GM12873 (cell line): ENCODE measurements around the gene ZNF532.

ENCODE experiments used
- CTCF ChIP-seq: IDR thresholded peaks from 2 replicates; pipeline ENCODE4 v1.5.1; 2012; ENCODE audit warnings: low read depth, mild to moderate bottlenecking, moderate library complexity, low read length, control low read depth; ENCODE audit not compliant: insufficient read depth; ENCODE audit errors: missing control alignments

Gene ZNF532

GRCh38 chr18:58998401-58999203 lies 133.9 kb downstream of the ZNF532 start:
- no peak for TF ChIP-seq CTCF

DNA sequence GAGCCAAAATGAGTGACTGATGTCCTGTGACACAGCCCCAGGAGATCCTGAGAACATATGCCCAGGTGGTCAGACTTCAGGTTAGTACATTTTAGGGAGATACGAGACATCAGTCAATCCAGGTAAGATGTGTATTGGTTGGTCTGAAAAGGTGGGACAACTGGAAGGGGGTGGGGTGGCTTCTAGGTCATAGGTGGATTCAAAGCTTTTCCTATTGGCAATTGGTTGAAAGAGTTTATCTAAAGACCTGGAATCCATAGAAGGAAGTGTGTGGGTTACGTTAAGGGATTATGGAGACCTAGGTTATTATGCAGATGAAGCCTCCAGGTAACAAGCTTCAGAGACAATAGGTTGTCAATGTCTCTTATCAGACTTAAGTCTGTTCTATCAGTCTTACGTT lies 136.5 kb downstream of the ZNF532 start:
- TF ChIP-seq CTCF: no peak

- no peak for TF ChIP-seq CTCF
Observed at GRCh38 chr18:59001721-59002120, 137.0 kb downstream of the ZNF532 start.

GRCh38 chr18:59002974-59003594 lies 138.4 kb downstream of the ZNF532 start:
- TF ChIP-seq CTCF: no peak

DNA sequence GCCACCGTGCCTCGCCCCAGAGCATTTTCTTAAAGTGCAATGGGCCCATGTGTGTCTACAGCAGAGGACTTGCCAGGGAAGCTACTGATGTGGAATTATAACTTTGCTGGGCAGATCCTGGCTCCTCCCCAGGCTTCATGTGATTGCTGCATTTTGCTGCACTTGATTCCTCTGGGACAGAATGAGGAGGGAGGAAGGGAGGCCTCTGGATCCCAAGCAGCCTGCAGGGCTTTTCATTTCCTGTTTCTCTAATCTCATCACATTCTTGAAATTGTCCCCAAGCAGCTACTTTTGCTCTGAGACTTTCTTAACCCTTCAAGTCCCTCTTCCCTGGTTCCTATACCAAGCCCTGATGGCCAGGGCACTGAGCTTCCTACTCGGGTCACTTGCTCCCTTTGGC lies 140.6 kb downstream of the ZNF532 start:
- no peak for TF ChIP-seq CTCF

GRCh38 chr18:59006461-59007067 lies 141.9 kb downstream of the ZNF532 start:
- no peak for TF ChIP-seq CTCF

DNA sequence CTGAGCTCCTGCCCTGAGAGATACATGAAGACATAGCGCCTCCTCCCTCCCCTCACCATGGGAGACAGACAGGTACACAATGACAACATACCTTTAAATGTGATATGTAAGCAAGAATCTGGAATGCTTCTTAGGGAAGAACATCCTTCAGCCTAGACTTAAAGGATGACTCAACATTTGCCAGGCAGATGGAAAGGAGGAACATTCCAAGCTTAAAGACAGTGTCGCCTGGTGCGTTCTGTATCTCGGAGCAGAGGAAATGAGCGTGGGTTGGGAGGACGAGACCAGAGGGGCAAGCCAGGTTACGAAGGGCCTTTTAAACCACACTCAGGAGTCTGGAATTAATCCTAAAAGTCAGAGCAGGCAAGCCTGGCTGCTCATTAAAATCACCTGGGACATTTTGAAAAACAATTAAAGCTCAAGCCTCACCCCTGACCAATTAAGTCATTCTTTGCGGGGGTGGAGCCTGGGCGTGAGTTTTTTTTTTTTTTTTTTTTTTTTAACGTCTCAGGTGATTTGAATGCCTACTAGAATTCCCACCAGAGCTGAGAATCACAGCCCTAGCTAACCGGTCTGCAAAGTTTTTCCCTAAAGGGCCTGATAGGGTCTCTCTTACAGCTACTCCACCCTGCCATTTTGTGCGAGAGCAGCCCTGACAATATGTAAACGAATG lies 143.8 kb downstream of the ZNF532 start:
- TF ChIP-seq CTCF: no peak
